T-helper 1 cell treated with Interleukin-12 subunit alpha and Interleukin-12 subunit beta and Interleukin-4 antibody, amounts not matched to agents 30 ng/mL and 1 ng/mL, for 36 hours (primary cell): ENCODE results near the gene DYRK1A. TPM values are rescaled to one million over a fixed set of nuclear protein-coding genes. Genes with fewer than 3 reads are reported as not detected.
"Not testable (repeated sequence)": the region's sequence is repeated elsewhere in the genome, so short reads cannot be mapped to it uniquely, and the experiment has no call there.

ENCODE experiments used
- intact Hi-C: fragments of 100-400 bp; cut with micrococcal nuclease; formaldehyde crosslinking; loops from one replicate; pipeline ENCODE4 v1.15.1; 2024
- total RNA-seq: library from RNA; stranded (reverse); gene quantifications from 2 replicates; pipeline ENCODE4 v1.2.3, GENCODE V29; 2022

DYRK1A gene
- total RNA-seq, 1 donor from 2014 or later, result 95.4 TPM

DNA sequence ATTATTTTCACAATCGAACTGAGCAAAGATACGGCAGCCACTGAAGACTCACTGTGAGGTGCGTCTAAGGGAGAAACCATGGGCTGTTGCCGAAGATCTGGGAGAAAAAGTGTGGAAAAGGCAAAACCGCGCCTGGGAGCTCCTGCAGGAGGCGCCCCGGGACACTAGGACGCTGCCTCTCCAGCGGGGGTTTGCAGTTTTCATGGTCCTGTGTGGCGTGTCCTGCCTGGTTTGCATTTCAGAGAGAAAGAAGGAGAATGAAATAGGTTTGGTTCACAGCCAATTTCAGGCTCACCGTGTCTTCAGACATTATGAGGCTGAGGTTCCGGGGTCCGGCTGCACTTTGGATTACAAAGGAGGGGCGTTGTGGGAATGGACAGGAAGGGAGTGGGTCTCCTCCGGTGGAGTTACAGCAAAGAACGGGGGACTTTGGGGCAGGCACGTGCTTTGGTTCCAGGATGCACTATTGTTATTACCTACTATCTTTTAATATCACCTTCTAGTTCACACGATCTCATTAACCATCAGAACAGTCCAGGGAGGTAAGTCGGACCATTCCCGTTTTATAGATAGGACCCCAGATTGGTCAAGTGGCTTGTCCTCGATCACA, 179.8 kb downstream of the DYRK1A start:
- intact Hi-C loops, result no loop called here

DNA sequence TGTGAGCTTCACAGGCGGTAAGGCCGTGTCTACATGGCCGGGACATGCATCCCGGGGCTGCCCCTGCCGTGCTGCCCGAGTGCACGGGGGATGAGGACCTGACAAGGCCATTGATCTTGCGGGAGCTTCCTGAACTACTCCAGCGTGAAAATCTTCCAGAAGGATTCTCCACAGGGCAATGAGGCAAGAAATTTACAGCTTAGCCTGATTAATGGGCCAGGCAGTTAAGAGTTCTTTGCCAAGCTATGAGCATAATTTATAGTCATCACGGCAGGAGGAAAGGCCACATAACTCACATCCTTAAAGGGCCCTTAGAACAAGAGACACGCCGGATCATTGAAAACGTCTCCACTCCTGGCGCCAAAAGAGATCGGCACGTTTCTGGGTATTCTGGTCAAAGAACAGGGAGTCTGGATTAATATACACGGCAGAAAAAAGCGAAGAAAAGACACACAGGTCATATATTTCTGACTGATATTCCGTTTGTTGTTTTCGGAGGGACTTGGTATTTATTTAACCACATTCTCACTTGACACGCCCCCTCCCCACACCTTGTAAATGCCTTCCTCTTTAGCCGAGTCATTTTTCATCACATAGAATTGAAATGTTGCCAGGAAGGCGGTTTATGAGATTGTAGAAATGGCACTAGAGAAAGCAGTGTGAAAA, 180.5 kb downstream of the DYRK1A start:
- intact Hi-C loops, result no loop called here

DNA sequence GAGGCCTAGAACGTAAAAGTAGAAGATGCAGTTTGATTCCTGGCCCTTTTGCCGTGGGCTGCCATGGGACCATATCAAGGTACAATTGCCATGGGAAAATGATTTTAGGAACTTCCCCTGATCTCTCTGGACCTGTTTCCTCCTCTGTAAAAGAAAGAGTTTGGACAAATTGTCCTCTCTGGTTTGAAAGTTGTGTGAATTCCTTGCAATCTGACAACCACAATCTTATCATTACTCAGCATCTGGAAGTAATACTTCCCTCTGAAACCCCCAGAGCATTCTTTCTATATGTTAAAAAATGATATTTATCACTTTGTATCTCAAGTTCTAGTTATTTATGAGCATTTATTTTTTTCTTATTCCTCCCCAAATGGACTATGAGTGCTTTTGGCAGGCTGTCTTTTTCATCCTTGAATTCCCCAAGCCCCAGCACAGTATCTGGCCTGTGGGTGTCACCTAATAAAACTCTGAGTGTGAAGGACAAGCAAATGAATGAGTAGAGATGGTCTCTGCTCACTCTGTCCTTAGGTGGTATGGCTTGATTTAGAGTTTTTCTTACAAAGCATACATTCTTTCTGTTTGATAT, 181.1 kb downstream of the DYRK1A start:
- intact Hi-C loops, result no loop called here

DNA sequence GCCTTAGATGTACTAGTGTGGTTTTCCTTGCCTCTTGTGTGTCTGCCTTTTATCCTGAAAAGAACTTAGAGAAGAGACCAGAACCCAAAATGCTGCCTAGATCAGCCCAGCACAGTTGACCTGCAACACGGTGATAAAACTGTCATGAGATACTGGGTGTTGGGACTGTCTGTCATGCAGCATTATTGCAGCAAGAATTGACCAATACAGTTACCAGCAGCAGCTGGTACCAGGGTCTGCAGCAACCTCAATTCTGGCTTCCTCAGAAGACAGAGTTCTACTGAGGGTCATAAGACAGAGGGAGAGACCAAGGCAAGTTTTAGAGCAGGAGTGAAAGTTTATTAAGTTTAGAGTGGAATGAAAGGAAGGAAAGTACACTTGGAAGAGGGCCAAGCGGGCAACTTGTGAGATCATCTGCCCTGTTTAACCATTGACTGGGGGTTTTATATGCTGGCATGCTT, 182.0 kb downstream of the DYRK1A start:
- intact Hi-C loops, result no loop called here

DNA sequence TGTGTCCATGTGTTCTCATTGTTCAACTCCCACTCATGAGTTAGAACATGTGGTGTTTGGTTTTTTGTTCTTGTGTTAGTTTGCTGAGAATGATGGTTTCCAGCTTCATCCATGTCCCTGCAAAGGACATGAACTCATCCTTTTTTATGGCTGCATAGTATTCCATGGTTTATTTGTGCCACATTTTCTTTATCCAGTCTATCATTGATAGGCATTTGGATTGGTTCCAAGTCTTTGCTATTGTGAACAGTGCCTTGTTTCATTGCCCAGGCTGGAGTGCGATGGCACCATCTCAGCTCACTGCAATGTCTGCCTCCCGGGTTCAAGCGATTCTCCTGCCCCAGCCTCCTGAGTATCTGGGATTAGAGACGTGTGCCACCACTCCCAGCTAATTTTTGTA, 183.2 kb downstream of the DYRK1A start:
- intact Hi-C loops, result not testable (repeated sequence)

DNA sequence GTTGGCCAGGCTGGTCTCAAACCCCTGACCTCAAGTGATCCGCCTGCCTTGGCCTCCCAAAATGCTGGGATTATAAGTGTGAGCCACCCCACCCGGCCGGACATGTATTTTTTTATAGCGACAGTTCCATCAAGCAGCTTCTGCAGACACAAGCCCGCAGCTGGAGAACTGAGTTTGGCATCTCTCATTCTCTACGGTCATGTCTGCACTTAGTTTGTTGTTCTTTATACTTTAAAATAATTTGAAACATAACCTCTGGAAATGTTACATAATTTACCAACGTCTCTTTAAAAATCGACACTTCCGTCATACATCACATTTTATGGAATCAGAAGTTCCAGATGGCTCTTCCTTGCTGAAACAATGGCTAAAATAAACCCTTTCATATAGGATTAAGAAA, 183.6 kb downstream of the DYRK1A start:
- intact Hi-C loops, result no loop called here

DNA sequence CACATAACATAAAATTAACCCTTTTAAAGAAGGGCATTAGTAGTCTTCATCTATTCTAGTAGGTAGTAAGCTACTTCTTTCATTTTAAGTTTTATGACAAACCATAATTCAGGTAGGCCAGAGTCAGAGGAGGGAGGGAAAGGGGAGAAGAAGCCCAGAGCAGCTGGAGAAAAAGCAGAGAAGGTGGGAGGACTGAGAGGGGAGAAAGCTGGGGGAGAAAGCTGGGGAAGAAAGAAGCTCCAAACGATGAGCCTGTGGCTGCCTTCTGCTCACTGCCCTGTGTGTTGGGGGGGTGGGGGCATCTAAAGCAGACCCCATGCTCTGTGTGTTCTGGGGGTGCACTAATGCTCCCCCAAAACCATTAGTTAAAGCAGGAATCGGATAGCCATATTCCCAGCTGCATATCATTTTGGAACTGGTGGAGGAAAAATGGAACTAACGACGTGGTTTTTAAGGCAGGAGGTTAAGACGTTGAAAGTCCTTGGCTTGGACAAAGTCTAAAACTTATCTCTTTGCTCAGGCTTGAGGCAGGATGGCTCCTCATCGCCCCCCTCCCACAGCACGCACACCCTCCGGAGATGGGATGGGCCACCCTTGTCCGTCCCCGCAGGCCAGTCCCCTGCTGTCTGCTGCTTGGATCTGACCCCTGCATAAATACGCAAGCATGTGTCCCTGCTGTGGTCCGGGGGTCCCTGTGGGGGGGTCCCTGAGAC, 184.2 kb downstream of the DYRK1A start:
- intact Hi-C loops, result no loop called here

DNA sequence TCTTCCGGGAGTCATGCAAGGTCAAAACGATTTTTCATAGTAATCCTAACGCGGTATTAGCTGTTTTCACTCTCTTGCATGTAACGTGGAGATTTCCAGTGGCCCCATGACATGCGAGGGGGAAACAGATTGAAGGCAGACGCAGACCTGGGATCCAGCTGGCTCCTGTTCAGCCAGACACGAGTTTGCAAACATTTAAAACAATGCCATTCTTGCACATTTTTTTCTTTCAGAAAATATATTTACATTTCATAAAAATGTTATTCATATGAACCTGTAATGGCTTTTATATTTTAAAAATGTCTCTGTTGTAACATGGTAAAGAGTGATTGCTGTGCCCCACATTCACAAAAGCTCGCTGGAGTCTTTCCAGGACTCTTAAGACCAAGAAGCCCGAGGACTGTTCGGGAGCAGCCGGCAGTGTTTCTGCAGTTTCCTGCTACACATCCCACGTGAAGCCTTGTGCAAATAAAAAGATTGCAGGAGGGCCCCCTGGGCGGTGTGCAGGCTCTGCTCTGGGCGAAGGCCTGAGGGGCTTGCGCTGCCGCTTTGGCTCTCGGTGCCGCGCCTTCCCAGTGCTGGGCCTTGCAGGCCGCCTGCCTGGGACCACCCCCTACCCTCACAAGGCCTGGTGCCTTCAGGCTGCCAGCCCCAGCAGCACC, 184.9 kb downstream of the DYRK1A start:
- intact Hi-C loops, result no loop called here

DNA sequence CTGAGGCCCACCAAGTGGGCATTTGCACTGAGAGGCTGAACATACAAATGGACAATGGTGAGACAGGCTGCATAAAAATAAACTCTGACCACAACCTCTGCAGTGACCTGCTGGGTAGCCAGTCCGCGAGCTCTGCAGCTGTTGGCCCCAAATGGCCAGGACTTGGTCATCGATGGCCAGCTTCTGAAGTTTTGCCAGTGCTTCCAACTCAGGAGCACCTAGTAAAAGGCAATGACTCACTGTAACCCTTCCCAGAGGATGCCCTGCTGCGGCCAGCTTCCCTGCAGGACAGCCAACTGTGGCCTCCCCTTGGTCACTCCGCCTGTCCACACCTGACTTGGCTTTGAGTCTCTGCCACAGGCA, 185.4 kb downstream of the DYRK1A start:
- intact Hi-C loops, result no loop called here

DNA sequence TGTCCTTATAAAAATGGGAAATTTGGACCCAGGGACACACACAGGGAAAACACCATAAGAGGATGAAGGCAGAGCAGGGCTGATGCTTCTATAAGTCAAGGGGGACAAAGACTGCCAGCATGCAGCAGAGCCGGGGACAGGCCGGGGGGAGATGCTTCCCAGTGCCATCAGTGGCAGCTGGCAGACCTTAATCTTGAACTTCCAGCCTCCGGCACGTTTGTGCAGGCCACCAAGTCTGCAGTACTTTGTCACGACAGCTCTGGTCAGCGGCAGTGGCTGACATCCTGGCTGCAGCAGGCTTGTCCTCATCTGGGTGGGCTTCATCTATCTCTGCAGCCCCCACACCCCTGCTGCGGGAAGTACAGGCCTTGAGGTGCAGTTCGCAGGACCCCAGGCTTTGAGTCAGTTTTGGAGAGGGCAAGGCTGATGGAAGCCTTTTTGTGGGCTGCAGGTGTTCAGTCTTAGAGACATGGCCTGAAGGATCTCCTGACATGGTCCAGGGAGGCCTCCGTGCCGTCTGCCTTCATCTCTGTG, 186.0 kb downstream of the DYRK1A start:
- intact Hi-C loops, result no loop called here

DNA sequence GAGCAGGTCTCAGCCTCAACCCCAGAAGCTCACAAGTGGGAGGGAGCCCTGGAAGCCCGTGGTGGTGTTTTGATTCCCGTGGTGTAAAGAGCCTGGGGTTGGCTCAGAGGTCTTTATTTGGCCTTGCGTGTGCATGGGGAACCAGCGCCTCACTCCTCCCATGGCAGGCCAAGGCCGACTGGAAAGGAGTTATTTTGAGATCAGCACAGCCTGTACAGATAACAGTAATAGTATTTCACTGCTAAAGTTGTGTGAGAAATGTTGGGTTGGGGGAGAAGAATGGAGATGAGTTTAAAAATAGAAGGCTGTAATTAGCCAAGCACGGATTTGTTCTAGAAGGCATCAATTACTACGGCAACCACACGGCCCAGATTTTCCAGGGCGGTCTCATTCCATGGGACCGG, 186.5 kb downstream of the DYRK1A start:
- intact Hi-C loops, result no loop called here

DNA sequence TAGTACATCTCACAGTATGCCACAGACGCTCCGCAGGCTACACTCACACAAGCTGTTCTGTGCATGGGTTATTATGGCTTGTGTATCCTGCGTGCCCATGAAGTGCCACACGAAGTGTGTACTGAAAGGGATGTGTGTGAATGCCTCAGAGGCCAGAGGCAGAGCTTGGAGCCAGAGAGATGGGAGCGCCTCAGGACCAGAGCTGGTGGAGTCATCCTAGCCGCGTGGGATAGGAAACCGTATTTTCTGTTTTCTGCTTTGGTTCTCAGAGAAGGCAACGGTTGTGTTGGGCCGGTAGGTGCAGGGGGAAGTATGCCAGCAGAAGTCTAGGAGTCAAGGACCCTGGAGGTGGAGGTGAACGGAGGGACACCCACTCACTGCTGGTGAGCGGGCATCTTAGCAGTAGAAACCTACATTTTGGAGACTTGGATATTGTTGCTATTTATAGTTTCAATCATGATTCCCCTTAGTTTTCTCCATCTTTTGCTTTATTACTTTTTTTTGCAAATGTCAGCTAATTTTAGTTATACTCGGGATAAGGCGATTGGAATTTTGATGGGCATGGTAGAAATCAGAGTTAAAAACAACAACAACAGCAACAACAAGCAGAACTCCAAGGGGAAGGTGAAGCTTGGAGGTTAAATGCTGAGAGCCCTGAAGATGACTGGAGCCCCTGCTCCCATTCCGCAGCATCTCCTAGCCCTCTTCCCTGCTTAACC, 188.2 kb downstream of the DYRK1A start:
- intact Hi-C loops, result no loop called here

DNA sequence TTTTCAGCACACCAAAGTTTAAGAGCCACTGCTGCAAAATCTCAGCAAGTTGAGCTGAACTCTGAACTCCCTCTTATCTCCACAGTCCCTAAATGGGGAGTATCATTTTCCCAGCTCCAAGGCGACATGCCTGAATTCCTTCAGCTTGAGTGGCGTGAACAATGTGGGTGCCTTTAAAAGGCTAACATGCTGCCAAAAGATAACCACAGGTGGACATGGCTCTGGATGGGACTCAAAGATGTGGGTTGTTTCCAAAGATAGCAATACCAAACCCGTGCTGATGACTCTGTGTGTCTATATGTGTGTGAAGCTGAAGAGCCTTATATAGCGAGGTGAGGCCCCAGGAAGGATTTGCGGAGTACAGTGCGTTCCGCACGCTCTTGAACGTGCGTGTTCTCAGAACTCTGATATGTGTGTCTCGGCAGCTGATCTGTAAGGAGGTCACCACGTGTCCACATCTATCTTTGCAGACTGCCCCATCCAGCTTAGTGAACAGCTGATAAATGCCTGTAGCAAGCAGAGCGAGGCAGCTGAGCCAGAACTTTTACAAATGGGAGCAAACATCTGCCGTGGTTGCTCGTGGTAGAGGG, 189.2 kb downstream of the DYRK1A start:
- intact Hi-C loops, result no loop called here

DNA sequence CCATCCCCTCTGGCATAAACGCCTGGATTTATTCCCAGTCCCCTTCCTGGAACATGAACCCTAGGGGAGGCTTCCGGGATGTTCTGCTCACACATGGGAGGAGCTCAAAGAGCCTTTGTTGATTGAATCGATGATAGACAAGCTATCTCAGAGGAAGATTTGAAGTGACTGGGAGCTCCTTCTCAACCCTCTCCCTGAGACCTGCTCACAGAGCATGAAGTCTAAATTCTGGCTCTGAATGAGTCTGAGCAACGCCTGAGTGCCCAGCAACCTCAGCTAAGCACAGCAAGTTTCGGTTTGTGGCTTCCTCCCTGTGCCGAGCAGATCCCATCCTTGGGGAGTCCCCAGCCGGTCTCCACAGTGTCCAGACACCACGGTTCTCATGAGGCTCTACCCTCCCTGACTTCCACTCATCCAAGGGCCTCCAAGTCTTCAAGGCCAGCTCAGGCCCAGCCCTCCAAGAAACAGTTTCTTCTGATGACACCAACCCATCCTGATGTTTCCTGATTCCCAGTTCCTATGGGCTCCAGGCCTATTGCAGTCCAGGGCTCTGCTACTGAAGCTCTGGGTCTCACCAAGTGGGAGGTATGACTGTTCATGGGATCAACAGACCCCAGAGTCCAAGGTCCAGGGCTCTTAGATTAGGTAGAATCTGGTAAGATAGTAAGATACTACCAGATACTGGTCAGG, 190.8 kb downstream of the DYRK1A start:
- intact Hi-C loops, result no loop called here

DNA sequence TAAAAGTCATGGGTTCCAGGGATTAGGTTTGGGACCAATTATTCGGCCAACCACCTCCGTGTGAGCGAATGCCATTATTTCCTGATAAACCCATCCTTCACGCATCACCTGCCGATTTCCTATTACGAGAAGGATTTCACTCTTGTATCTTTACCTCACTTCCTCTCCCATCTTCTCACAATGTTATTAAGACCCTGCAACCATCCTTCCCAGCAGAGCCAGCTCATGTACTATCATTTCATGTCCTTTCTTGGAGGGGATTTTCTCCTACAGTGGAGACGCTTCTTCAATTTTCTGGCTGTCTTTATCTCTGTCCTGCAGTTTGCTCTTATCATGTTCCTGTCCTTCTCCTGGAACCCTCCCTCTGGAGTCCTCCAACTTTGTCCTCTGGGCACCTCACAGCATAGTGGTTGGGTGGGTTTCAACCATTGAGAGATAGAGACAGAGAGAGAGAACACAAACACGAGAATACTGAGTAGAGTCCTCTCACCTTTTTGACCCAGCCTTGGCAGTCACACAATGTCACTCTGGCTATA, 192.2 kb downstream of the DYRK1A start:
- intact Hi-C loops, result no loop called here

DNA sequence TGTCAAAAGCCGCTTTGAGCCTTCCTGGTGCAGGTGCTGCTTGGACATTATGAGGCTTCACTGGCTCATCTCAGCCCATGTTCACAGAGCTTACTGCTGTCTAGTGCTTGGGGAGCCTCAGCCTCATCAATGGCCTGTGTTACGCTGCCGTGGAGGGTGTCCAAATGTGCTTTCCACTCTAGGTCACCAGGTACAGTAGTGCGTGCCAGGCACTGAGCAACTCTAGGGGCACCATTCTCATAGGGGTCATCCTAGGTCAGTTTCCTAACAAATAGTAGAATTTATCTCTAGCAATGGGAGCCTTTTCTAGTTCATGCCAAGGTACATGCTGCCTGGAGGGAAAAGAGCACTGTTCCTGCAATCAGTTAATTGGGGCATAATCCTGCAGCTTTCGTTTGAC, 193.8 kb downstream of the DYRK1A start:
- intact Hi-C loops, result loop anchor here (5.0 kb wide), 5 partner anchors 58 to 1622 kb away; partner anchors contain the start of genes HLCS and PSMG1

DNA sequence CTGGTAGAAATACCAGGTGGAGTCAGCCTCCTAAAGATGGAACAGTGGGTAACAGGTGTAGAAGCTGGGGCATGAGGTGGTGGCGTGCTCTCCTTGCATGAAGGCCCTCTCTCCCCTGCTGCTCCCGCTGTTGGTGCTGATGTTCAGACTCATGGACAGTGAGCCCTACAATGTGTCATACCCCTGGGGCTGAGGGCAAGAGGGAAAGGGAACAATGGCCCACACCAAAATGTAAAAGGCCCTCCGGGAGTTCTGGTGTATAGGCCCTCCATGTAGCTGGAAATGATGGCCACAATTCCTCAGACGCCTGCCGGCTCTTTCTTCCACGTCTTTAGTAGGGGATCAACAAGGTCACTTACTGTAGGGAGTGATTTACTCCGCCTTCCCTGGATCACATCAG, 194.9 kb downstream of the DYRK1A start:
- intact Hi-C loops, result loop anchor here (5.0 kb wide), 5 partner anchors 59 to 1621 kb away; partner anchors contain the start of genes HLCS and PSMG1

DNA sequence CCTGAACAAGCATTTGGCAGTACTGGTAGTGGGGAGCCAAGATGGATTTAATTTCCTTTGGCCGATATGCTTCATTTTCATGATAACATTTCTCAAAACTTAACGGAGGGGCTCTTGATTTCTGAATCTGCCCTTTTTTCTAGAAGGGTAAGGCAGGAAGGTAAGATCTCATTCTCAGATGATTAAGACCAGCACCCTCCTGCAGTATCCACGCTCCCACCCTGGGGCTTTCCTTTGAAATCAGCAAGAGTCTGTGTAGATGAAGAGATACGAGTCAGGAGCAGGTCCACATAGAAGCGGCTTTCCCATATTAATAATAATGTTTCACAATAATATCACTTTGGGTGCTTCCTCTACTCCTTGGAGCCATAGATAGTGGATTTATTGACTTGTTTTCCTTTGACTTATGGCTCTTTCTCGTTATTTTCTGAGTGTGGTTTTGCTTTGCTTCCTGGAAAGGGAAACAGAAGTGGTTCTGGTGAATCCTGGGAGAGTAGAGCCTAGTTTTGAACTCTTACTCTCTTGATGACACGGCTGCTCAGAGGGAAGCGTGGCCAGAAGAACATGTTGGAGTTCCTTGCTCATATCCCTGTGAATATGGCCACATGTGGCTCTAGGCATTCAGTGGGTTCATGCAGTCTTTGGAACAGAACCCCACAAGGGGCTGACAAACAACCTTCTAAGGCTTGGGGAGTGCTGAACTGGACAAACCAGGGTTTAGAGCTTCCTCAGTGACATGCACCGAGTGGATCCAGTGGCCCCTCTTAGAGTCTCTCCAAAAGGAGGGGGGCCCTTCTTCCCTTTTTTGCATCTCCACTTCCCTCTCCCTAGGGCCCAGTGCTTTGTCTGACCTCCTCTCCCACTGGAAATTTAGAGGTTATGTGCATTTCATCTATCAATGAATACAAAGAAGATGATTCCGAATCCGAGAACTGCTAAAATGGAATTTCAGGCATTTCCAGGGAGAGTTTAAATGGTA, 195.7 kb downstream of the DYRK1A start:
- intact Hi-C loops, result loop anchor here (2.0 to 5.0 kb wide), 6 partner anchors 60 to 1620 kb away; partner anchors contain the start of genes HLCS and PSMG1
